Esophagus muscularis mucosa (tissue), 4 donors: Measurements from ENCODE around the gene AMOTL1. TPM values are rescaled to one million over a fixed set of nuclear protein-coding genes. Genes with fewer than 3 reads are reported as not detected.

Source experiments
- DNase-seq: peaks from one replicate; pipeline ENCODE4 v3.0.0-alpha.2; 2017; ENCODE audit errors: extremely low spot score
- H3K27ac ChIP-seq, 4 donors: fragments of 200-600 bp; sonication (generic); replicated peaks in 1 of 4; 1 replicate in 3 of 4; 2 replicates in 1 of 4; pipeline ENCODE4 v1.5.1; 2016 to 2019; ENCODE audit warnings: mild to moderate bottlenecking in 1 of 4
- H3K27me3 ChIP-seq, 4 donors: fragments of 200-600 bp; sonication (generic); one replicate each; pipeline versions ENCODE4 v1.5.1 to v1.6.0; 2016 to 2019
- H3K36me3 ChIP-seq, 4 donors: fragments of 200-600 bp; sonication (generic); one replicate each; pipeline ENCODE4 v1.5.1; 2016 to 2019
- H3K4me1 ChIP-seq, 4 donors: fragments of 200-600 bp; sonication (generic); one replicate each; pipeline ENCODE4 v1.5.1; 2016 to 2019
- H3K4me3 ChIP-seq, 4 donors: fragments of 200-600 bp; sonication (generic); 1 replicate in 2 of 4; 2 replicates in 2 of 4; pipeline ENCODE4 v1.5.1; 2016 to 2019; ENCODE audit warnings: mild to moderate bottlenecking in 4 of 4, moderate library complexity in 1 of 4
- H3K9me3 ChIP-seq, 4 donors: fragments of 200-600 bp; sonication (generic); 1 replicate in 3 of 4; 2 replicates in 1 of 4; pipeline ENCODE4 v1.5.1; 2016 to 2019
- EP300 ChIP-seq: sonication (generic); formaldehyde crosslinking; IDR thresholded peaks from one replicate; pipeline ENCODE4 v1.6.1; 2017; ENCODE audit warnings: antibody characterized with exemption
- POLR2A ChIP-seq: fragments of 450-650 bp; IDR thresholded peaks from one replicate; pipeline ENCODE4 v1.6.1; 2017; ENCODE audit warnings: antibody characterized with exemption, moderate library complexity, mild to moderate bottlenecking, low read depth
- POLR2AphosphoS5 ChIP-seq, 2 donors: sonication (generic); formaldehyde crosslinking; IDR thresholded peaks; one replicate each; pipeline ENCODE4 v1.6.1; 2017; ENCODE audit warnings: antibody characterized with exemption in 2 of 2
- WGBS: methylation state at CpG from one replicate; pipeline ENCODE4 v1.1.5; 2018; 5-methylcytosine and 5-hydroxymethylcytosine counted together
- intact Hi-C: fragments of 100-400 bp; cut with DNase I; formaldehyde crosslinking; loops from one replicate; pipeline ENCODE4 v1.15.1; 2023
- total RNA-seq, 4 donors: library from RNA; depleted of rRNA; stranded (reverse); fragments of >200 nt; gene quantifications; one replicate each; pipeline versions ENCODE4 v1.1.0 to v1.2.1, GENCODE V29; 2016
- TF ChIP-seq, protein P1 (sequence below), 3 experiments: fragments of 200-600 bp in 2 of 3; fragments of 450-650 bp in 1 of 3; sonication (generic) in 2 of 3; IDR thresholded peaks; one replicate each; pipeline ENCODE4 v1.5.1; 2017 to 2019; ENCODE audit warnings: antibody characterized with exemption in 3 of 3, mild to moderate bottlenecking in 2 of 3, moderate library complexity in 1 of 3

The AMOTL1 gene
- total RNA-seq, 4 donors from 2014 or later = 172 to 259 (median 182) TPM

- WGBS = 100% methylated on average over 2 of the region's 2 CpGs
- peaks cover 28 to 41% (median 38%) of the 10 kb centered on the region in 4 donors for H3K4me1 ChIP-seq
- no peaks in the 10 kb centered on the region for H3K9me3 ChIP-seq
- H3K4me3 ChIP-seq = no peak overlapping the region
- intact Hi-C loops = no loop called here
- no peak for TF ChIP-seq POLR2A
- TF ChIP-seq EP300 = no peak
- TF ChIP-seq POLR2AphosphoS5 (IDR thresholded peaks at IDR 0.05) = no peak
- TF ChIP-seq, protein P1, sequence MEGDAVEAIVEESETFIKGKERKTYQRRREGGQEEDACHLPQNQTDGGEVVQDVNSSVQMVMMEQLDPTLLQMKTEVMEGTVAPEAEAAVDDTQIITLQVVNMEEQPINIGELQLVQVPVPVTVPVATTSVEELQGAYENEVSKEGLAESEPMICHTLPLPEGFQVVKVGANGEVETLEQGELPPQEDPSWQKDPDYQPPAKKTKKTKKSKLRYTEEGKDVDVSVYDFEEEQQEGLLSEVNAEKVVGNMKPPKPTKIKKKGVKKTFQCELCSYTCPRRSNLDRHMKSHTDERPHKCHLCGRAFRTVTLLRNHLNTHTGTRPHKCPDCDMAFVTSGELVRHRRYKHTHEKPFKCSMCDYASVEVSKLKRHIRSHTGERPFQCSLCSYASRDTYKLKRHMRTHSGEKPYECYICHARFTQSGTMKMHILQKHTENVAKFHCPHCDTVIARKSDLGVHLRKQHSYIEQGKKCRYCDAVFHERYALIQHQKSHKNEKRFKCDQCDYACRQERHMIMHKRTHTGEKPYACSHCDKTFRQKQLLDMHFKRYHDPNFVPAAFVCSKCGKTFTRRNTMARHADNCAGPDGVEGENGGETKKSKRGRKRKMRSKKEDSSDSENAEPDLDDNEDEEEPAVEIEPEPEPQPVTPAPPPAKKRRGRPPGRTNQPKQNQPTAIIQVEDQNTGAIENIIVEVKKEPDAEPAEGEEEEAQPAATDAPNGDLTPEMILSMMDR (IDR thresholded peaks at IDR 0.05) = no peak
- no peak overlapping the region for H3K27ac ChIP-seq
- no peaks in the 10 kb centered on the region for H3K36me3 ChIP-seq
- no peak for DNase-seq
- H3K27me3 ChIP-seq = no peaks in the 10 kb centered on the region
Observed at GRCh38 chr11:94923004-94923334, 154.8 kb downstream of the AMOTL1 start.

GRCh38 chr11:94924171-94924572, 156.0 kb downstream of the AMOTL1 start:
- H3K27ac ChIP-seq = peak overlapping the region in 3 of 4 donors; percentile 71 to 76 (median 73)
- no peaks in the 10 kb centered on the region for H3K36me3 ChIP-seq
- no peaks in the 10 kb centered on the region for H3K27me3 ChIP-seq
- no peaks in the 10 kb centered on the region for H3K9me3 ChIP-seq
- peaks cover 36 to 50% (median 49%) of the 10 kb centered on the region in 4 donors for H3K4me1 ChIP-seq
- intact Hi-C loops = no loop called here
- TF ChIP-seq EP300 = no peak
- TF ChIP-seq POLR2AphosphoS5 (IDR thresholded peaks at IDR 0.05) = no peak
- TF ChIP-seq, protein P1 (IDR thresholded peaks at IDR 0.05) = no peak
- no peak for TF ChIP-seq POLR2A
- no peak overlapping the region for H3K4me3 ChIP-seq
- 50% methylated on average over 5 of the region's 6 CpGs for WGBS
- DNase-seq = peak; percentile 68

DNA sequence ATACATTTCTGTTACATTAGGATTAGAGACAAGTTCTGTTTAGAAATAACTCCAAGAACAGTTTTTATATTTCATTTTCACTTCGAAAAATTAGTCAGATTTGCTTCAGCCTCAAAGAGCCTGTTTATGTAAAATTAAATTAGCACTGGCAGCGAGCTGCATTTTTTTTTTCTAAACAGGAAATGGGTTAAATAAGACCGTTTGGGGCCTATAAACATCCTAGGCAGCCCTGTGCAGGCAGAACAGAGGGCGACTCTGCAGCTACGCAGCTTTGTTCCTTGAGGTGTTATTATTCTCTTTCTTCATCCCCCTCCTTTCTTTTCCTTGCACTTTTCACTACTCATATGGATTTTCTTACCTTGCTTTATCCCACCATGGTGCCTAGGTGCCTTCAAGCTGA, 156.5 kb downstream of the AMOTL1 start:
- peaks cover 36 to 50% (median 49%) of the 10 kb centered on the region in 4 donors for H3K4me1 ChIP-seq
- no peak for TF ChIP-seq POLR2AphosphoS5 (IDR thresholded peaks at IDR 0.05)
- TF ChIP-seq, protein P1 (IDR thresholded peaks at IDR 0.05) = no peak
- TF ChIP-seq EP300 = no peak
- intact Hi-C loops = no loop called here
- H3K27ac ChIP-seq = peak overlapping the region; percentile 4 to 76 (median 72)
- H3K4me3 ChIP-seq = no peak overlapping the region
- no peaks in the 10 kb centered on the region for H3K36me3 ChIP-seq
- 40% methylated on average over 5 of the region's 5 CpGs for WGBS
- no peak for DNase-seq
- no peaks in the 10 kb centered on the region for H3K9me3 ChIP-seq
- H3K27me3 ChIP-seq = no peaks in the 10 kb centered on the region

GRCh38 chr11:94925422-94926270, 157.5 kb downstream of the AMOTL1 start:
- Histone ChIP-seq H3K27me3 (no peaks in the 10 kb centered on the region), H3K9me3 (no peaks in the 10 kb centered on the region), H3K36me3 (no peaks in the 10 kb centered on the region), H3K4me1 (peaks cover 36 to 50% (median 49%) of the 10 kb centered on the region in 4 donors), H3K27ac (peak overlapping the region; percentile 69 to 76 (median 72)), H3K4me3 (no peak overlapping the region)
- intact Hi-C loops = no loop called here
- no peak for DNase-seq
- 70% methylated on average over 7 of the region's 7 CpGs for WGBS
- no peak for TF ChIP-seq POLR2A

GRCh38 chr11:94926271-94926625, 158.1 kb downstream of the AMOTL1 start:
- H3K27ac ChIP-seq = peak overlapping the region; percentile 69 to 76 (median 72)
- H3K4me3 ChIP-seq = no peak overlapping the region
- H3K27me3 ChIP-seq = no peaks in the 10 kb centered on the region
- TF ChIP-seq EP300 = no peak
- TF ChIP-seq, protein P1 (IDR thresholded peaks at IDR 0.05) = no peak
- H3K9me3 ChIP-seq = no peaks in the 10 kb centered on the region
- no peak for DNase-seq
- peaks cover 36 to 50% (median 49%) of the 10 kb centered on the region in 4 donors for H3K4me1 ChIP-seq
- no peaks in the 10 kb centered on the region for H3K36me3 ChIP-seq
- intact Hi-C loops = no loop called here

Other genes starting within 250 kb of the AMOTL1 start
- gene FUT4, start 224.4 kb upstream of the AMOTL1 start, total RNA-seq = 1 to 10 TPM; 5.5 to 8.8 (median 7.2) TPM
- 1 to 10 TPM; 3.2 to 4.5 (median 4.1) TPM for gene PIWIL4, start 201.0 kb upstream of the AMOTL1 start, total RNA-seq
- gene CWC15, start 205.2 kb downstream of the AMOTL1 start, total RNA-seq = 10 to 100 TPM; 22.9 to 40.3 (median 27.0) TPM
- under 1 TPM; under 0.01 to 0.58 (median 0.40) TPM for gene KDM4D, start 205.4 kb downstream of the AMOTL1 start, total RNA-seq